GM06990 (cell line): ENCODE results near the gene IL22RA2.

ENCODE experiments used
- DNase-seq: peaks from one replicate; pipeline ENCODE4 v3.0.0-alpha.2; 2011; ENCODE audit not compliant: insufficient read length; ENCODE audit errors: extremely low read depth
- H3K27me3 ChIP-seq: replicated peaks from 2 replicates; pipeline ENCODE4 v1.6.0; 2011; ENCODE audit warnings: low read length; ENCODE audit not compliant: control insufficient read depth, insufficient read depth
- H3K36me3 ChIP-seq: 2 replicates; pipeline ENCODE4 v1.5.1; 2011; ENCODE audit warnings: low read length; ENCODE audit not compliant: control insufficient read depth, insufficient read depth
- H3K4me3 ChIP-seq: replicated peaks from 2 replicates; pipeline ENCODE4 v1.5.1; 2011; ENCODE audit warnings: low read depth, mild to moderate bottlenecking, control low read depth, low read length
- TF ChIP-seq, protein P1 (sequence below): IDR thresholded peaks from 2 replicates; pipeline ENCODE4 v1.5.1; 2011; ENCODE audit warnings: low read length, control low read depth, mild to moderate bottlenecking, inconsistent platforms; ENCODE audit not compliant: insufficient read depth, poor library complexity, severe bottlenecking

The IL22RA2 gene

DNA sequence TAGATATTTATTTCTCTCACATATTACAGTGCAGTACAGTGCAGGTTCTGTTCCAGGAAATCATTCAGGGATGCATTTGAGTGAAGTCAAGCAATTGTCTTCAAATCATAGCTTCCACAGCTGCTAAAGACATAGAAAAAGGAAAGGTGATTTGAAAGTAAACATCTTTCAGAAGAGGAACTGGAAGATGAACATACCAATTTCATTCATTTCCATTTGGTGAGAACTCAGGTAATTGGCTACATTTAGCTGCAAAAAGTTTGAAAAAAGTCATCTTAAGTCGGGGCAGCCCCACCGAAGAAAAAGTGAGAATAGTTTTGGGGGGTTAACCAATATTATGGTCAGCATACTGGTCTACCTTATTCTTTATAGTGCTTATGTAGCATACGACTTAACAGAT lies 67.3 kb downstream of the IL22RA2 start:
- DNase-seq: peak; percentile 70
- H3K4me3 ChIP-seq: no peak overlapping the region
- H3K36me3 ChIP-seq: no peaks in the 10 kb centered on the region; the same call in 1 of the 2 replicates
- H3K27me3 ChIP-seq: no peaks in the 10 kb centered on the region
- TF ChIP-seq, protein P1, sequence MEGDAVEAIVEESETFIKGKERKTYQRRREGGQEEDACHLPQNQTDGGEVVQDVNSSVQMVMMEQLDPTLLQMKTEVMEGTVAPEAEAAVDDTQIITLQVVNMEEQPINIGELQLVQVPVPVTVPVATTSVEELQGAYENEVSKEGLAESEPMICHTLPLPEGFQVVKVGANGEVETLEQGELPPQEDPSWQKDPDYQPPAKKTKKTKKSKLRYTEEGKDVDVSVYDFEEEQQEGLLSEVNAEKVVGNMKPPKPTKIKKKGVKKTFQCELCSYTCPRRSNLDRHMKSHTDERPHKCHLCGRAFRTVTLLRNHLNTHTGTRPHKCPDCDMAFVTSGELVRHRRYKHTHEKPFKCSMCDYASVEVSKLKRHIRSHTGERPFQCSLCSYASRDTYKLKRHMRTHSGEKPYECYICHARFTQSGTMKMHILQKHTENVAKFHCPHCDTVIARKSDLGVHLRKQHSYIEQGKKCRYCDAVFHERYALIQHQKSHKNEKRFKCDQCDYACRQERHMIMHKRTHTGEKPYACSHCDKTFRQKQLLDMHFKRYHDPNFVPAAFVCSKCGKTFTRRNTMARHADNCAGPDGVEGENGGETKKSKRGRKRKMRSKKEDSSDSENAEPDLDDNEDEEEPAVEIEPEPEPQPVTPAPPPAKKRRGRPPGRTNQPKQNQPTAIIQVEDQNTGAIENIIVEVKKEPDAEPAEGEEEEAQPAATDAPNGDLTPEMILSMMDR: no peak

DNA sequence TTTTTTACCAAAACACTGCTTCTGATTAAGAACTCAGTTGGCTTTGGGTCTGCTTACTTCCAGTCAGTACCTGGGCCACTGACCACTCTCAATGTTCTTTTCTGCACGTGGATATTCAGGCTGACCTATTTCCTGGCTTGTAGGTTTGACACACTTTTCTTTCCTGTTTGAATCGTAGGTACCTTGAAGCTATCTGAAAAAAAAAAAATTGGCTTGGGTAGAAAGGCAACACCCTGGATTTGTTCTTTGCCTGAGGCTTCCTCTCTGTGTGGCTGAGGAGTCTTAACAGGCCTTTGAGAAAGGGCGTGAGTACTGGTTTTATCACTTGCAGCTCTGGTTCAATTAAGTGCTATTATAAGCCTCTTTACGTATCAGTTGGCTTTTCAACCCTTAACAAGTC lies 68.1 kb downstream of the IL22RA2 start:
- TF ChIP-seq, protein P1: no peak
- no peaks in the 10 kb centered on the region for H3K27me3 ChIP-seq
- DNase-seq: no peak

DNA sequence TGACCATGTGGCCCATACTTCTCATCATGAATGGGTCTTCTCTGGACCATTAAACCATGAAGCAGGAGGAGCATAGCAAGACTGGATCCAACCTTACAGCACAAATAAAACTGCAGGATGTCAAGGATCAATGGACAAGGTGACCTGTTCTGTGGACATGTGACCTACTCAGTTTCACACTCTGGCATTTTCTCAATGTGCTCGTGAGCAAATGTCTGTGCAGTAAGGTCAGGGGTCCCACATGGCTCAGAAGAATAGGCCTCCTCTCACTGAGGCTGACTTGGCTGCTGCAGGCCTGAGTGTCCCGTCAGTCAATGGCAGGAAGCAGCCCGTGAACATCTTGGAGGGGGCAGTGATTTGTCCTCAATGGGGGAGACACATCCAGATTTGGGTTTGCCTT lies 68.5 kb downstream of the IL22RA2 start:
- TF ChIP-seq, protein P1: no peak

More for the DNA sequence above, 68.1 kb downstream of the IL22RA2 start:
- no peaks in the 10 kb centered on the region; the same call in 1 of the 2 replicates for H3K36me3 ChIP-seq
- H3K4me3 ChIP-seq: no peak overlapping the region

DNA sequence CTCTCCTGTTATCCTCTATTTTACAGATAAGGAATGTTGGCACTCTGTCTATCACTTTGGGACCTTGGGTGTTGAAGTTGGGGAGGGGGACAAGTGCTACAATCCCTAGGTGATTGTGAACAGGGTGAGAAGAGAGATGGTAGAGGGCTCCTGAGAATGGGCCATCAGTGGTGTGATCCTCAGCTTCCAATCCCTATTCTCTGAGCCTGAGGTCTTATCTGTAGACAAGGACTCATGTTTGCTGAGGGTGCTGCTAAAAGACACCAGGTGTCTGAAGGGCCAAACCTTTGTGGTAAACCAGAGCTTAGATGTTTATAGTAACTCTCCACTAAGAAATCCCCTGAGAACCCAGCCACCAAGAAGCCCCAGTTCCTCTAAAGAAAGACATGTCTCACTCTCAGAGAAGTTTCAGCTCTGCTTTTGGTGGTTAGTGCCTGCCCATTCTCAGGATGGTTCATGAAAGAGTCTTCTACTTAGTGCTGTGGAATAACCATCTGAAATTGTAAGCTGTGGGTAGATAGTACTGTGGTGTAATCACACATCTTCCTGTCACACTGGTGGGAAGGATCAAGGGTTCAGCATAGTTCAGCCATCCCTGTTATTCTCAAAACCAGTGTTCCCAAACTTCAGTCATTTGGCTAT lies 70.5 kb downstream of the IL22RA2 start:
- Histone ChIP-seq H3K36me3 (no peaks in the 10 kb centered on the region; the same call in 1 of the 2 replicates), H3K4me3 (no peak overlapping the region; the same call in 1 of the 2 replicates), H3K27me3 (no peaks in the 10 kb centered on the region)
- TF ChIP-seq, protein P1: no peak
- DNase-seq: peak; percentile 88

More for the DNA sequence above, 68.5 kb downstream of the IL22RA2 start:
- Histone ChIP-seq H3K36me3 (no peaks in the 10 kb centered on the region; the same call in 1 of the 2 replicates), H3K27me3 (no peaks in the 10 kb centered on the region), H3K4me3 (no peak overlapping the region)
- no peak for DNase-seq

DNA sequence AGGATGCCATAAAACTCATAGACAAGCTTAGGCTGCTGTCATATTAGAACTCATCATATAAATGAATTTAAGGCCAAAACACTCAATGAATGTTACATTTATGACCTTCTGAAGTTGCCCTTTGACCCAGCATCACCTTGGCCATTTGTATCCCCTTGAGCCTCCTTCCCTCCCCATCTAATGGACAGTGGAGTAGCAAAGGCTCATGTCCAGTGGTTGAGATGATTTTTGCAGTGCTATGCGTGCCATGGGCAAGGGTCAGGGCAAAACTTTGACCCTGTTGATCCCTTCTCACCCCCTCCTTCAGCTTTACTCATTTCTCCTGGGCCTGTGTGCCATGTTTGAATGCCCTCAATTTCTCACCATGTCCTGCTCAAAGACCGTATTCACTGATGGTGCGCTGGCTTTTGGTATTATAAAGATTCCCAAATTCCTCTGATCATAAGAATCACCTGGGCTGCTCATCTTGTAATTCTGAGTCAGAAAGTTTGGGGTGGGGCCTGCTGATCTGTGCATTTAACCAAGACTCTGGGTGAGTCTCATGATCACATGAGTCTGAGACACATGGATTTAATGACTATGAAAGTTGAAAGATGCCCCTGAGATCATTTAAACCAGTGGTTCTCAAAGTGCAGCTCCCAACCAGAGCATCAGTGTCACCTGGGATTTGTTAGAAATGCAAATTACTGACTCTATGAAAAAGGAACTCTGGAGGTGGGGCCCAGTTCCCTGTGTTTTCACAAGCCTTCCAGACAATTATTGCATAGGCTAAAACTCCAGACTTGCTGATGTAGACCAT lies 71.2 kb downstream of the IL22RA2 start:
- Histone ChIP-seq H3K27me3 (no peaks in the 10 kb centered on the region), H3K4me3 (no peak overlapping the region; the same call in 1 of the 2 replicates), H3K36me3 (no peaks in the 10 kb centered on the region; the same call in 1 of the 2 replicates)
- DNase-seq: peak; percentile 77
- TF ChIP-seq, protein P1: no peak
